GM19023 (cell line): ENCODE results near the gene NADK.

Experiments
- ATAC-seq: cut with Tn5 transposase; IDR thresholded peaks from one replicate; pipeline ENCODE4 v1.9.1; 2021; ENCODE audit warnings: mild to moderate bottlenecking, moderate library complexity; ENCODE audit not compliant: unreplicated experiment

The NADK gene

GRCh38 chr1:1768249-1768992 is 9.8 kb downstream of the NADK start:
- ATAC-seq: no peak

DNA sequence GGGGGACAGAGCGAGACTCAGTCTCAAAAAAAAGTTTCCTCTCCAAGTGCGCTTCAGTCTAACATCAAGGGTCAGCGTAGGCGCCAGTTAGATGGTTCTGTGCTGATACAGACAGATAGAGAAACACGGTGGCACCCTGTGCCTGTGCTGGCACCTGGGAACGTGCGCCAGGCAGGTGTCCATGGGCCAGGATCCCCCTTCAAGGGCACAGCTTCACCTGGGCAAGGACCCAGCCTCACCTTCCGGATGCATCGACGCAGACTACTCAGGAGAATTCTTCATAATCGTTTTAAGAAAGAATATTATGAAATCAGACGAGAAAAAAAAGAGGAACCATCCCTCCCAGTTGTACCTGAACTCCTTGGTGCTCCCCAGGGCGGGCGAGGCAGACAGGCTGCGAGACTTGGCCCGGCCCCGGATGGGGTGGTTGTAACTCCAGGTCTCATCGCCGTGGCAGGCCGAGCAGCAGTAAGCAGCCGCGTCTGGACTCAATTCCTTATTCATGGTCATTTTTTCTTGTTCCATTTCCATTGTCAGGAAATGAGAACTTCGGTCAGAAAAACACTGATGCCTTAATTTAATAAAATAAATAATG is 13.3 kb downstream of the NADK start:
- ATAC-seq: no peak

GRCh38 chr1:1763657-1764621 is 14.3 kb downstream of the NADK start:
- no peak for ATAC-seq

GRCh38 chr1:1761504-1762376 is 16.5 kb downstream of the NADK start:
- ATAC-seq: no peak

DNA sequence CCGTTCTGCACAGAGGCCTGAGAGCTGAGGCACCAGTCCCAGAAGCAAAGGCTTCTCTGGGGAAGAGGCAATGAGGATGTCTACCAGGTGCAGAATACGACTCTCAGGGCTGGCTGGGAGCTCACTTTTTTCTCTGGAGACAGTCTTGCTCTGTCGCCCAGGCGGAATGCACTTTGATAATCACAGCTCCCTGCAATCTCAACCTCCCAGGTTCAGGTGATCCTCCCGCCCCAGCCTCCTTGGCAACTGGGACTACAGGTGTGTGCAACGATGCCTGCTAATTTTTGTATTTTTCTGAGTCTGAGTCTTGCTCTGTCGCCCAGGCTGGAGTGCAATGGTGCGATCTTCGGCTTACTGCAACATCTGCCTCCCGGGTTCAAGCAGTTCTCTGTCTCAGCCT is 17.6 kb downstream of the NADK start:
- no peak for ATAC-seq

DNA sequence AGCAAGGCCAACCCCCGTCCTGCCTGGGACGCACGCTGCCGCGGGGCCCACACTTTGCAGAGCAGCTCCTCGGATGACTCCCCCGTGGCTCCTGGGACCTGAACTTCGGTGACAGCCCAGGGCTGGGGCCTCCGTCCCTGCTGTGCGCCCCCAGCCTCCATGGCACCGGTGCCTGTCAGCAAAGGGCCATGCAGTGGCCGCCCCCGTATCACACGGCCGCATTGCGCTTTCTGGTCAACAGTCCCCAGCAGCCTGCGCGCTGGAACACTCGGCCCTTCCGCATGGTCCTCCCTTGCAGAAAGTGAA is 18.0 kb downstream of the NADK start:
- ATAC-seq: no peak

DNA sequence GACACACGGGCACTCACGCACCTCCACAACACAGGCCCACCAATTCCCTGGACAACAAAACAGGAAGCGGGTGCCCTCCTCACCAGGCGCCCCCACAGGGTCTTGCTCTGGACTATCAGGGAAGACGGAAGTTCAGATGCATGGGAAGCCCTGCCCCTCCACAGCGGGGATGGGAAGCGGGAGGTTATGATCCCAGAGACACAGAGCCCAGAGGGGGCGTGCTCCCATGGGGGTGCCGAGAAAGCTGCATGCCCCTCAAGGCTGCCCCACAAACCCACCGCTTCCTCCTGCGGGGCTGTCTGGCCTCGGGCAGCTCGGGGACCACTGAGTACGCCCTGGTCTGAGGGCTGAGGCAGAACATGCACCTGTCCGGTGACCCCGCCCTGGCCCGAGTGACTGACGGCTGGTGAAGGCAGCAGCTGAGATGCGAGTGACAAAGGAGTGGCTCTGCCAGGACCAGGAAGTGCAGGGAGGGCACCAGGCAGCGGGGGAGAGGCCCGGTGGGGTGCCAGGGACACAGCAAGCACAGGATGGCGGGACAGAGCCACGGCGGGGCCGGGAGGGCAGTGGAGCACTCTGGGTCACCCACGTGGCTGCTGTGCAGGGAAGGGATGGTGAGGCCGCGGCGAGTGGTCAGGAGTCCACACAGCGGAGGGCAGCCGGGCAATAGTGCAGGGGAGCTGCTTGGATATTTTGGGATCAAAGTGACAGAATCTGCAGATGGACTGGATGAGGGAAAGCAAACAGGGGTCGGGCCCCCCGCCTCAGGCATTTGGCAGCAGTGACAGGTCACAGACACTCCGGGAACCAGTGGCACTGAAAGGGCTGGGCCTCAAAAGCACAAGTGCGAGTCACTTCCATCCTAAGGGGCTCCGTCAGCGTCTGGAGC is 18.6 kb downstream of the NADK start:
- no peak for ATAC-seq

GRCh38 chr1:1758692-1759455 is 19.4 kb downstream of the NADK start:
- no peak for ATAC-seq

- no peak for ATAC-seq
Observed at GRCh38 chr1:1758059-1758621, 20.1 kb downstream of the NADK start.

GRCh38 chr1:1757422-1758058 is 20.7 kb downstream of the NADK start:
- no peak for ATAC-seq

GRCh38 chr1:1756661-1757421 is 21.4 kb downstream of the NADK start:
- ATAC-seq: no peak

GRCh38 chr1:1755852-1756251 is 22.4 kb downstream of the NADK start:
- ATAC-seq: no peak

GRCh38 chr1:1755426-1755825 is 22.8 kb downstream of the NADK start:
- ATAC-seq: no peak

GRCh38 chr1:1754051-1754815 is 24.0 kb downstream of the NADK start:
- ATAC-seq: no peak

DNA sequence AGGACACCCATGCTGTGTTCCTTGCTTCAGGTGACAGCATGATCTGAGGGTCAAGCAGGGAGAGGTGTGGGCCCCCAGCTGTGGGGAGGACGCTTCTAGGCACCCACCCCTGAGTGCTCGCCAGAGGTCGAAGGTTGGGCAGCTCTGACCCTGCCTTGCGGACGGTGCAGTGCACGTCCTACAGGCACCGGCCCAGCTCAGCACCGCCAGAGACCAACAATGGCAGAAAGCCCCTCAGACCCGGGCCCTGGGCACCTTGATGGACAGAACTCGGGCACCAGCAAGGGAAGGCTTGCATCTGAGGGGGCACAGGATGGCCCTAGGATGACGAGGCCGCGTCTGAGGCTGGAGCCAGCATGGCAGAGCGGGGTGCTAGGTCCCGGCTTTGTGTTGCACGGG is 24.7 kb downstream of the NADK start:
- no peak for ATAC-seq

- no peak for ATAC-seq
Observed at GRCh38 chr1:1752636-1753606, 25.3 kb downstream of the NADK start.
